ENCODE results near the gene UBA52.
A peak's percentile ranks its signal among the peaks of the same experiment; 100 is the strongest.
"Not testable (repeated sequence)": the region's sequence is repeated elsewhere in the genome, so short reads cannot be mapped to it uniquely, and the experiment has no call there.

The UBA52 gene

GRCh38 chr19:18571564-18572344 lies at the start of gene UBA52:
Gene UBA52 (plus strand): TSS chr19:18571857. CDS start chr19:18573301, 1,444 bp downstream.
- peak; percentile 96 for DNase-seq

- peak; percentile 100 for DNase-seq
These were observed 49.4 kb upstream of the UBA52 start for GRCh38 chr19:18522124-18522861.

DNA sequence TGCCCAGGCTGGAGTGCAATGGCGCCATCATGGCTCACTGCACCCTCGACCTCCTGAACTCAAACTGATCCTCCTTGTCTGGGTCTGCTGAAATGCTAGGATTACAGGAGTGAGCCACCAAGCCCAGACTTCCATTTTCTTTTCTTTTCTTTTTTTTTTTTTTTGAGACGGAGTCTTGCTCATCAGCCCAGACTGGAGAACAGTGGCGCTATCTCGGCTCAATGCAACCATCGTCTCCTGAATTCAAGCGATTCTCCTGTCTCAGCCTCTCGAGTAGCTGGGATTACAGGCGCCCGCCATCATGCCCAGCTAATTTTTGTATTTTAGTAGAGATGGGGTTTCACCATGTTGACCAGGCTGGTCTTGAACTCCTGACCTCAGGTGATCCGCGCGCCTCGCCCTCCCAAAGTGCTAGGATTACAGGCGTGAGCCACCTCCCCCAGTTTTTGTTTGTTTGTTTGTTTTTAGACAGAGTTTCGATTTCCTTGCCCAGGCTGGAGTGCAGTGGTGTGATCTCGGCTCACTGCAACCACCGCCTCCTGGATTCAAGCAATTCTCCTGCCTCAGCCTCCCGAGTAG lies 48.7 kb upstream of the UBA52 start:
- DNase-seq, result not testable (repeated sequence)

- no peak for DNase-seq
These were observed 47.8 kb upstream of the UBA52 start for GRCh38 chr19:18523841-18524240.

GRCh38 chr19:18526316-18526715 lies 45.3 kb upstream of the UBA52 start:
- no peak for DNase-seq

- DNase-seq, result no peak
These were observed 41.9 kb upstream of the UBA52 start for GRCh38 chr19:18529782-18530181.

- no peak for DNase-seq
These were observed 40.2 kb upstream of the UBA52 start for GRCh38 chr19:18531485-18531884.

DNA sequence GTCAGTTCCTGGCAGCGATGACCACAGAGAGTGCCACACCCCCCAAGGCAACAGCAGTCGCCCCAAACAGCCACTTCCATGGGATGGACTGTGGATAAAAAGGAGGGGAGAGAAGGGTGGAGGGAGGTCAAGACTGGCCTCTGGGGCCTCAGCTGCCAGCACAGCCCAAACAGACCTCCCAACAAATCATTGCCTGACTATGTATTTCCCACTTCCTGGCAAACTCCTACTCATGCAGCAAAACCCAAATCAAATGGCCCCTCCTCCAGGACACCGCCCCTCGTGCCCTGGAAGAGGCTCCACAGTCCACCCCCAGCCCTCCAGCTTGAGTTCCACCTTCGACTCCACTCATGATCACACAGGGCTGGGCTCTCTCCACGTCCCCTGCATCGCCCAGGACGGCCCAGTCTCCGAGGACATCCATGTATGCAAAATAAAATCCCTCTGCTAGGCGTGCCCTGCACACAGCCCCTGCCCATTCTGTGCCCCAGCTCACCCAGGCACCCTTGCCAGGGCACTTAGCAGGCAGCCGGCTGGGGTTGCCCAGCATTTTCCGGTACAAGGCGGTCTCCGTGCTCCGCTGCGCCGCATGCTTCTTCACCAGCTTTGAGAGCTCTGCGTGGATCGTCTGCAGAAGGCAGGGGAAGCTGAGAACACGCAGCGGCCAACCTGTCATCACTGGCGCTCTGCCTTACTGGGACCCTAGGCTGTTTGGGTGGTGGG lies 39.3 kb upstream of the UBA52 start:
- no peak for DNase-seq

GRCh38 chr19:18533058-18533457 lies 38.6 kb upstream of the UBA52 start:
- no peak for DNase-seq

GRCh38 chr19:18536475-18536874 lies 35.2 kb upstream of the UBA52 start:
- no peak for DNase-seq

- DNase-seq, result no peak
These were observed 34.2 kb upstream of the UBA52 start for GRCh38 chr19:18537431-18537830.

DNA sequence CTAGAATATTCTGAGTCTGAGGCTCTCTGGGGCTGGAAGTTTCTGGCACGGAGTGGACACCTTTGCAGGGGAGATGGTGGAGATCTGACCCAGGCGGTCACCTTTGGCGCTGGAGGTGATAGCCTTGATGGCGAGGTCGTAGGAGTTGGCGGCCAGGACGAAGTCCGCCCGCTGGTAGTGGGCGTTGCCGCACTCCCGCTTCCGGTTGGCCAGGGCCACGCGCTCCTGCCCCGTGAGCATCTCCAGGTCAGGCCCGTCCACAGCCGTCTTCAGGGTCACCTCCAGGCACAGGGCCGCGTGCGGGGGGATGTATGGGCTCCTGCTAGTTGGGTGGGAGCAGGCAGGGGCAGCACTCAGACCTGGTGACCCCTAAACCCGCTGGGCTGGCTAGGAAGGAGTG lies 33.5 kb upstream of the UBA52 start:
- no peak for DNase-seq

DNA sequence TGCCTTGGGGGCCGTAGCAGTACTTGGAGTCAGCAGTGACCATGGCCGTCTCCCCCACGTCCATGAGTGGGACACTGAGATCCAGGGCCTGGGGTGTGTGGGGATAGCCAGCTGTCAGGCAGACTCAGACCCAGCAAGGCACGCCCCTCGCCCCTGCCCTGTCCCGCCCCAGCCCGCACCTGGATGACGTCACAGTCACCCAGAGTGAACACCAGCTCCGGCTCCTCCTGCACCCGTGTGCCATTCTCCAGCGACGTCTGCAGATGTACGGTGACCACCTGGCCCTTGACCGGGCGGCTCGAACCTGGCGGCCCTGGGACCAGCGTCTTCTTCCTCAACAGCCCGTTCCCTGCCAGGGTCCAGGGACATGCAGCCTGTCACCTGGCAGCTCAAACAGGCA lies 32.3 kb upstream of the UBA52 start:
- DNase-seq, result no peak

GRCh38 chr19:18540200-18540599 lies 31.5 kb upstream of the UBA52 start:
- not testable (repeated sequence) for DNase-seq

- no peak for DNase-seq
These were observed 30.2 kb upstream of the UBA52 start for GRCh38 chr19:18541258-18541991.

- no peak for DNase-seq
These were observed 29.4 kb upstream of the UBA52 start for GRCh38 chr19:18541992-18542940.

DNA sequence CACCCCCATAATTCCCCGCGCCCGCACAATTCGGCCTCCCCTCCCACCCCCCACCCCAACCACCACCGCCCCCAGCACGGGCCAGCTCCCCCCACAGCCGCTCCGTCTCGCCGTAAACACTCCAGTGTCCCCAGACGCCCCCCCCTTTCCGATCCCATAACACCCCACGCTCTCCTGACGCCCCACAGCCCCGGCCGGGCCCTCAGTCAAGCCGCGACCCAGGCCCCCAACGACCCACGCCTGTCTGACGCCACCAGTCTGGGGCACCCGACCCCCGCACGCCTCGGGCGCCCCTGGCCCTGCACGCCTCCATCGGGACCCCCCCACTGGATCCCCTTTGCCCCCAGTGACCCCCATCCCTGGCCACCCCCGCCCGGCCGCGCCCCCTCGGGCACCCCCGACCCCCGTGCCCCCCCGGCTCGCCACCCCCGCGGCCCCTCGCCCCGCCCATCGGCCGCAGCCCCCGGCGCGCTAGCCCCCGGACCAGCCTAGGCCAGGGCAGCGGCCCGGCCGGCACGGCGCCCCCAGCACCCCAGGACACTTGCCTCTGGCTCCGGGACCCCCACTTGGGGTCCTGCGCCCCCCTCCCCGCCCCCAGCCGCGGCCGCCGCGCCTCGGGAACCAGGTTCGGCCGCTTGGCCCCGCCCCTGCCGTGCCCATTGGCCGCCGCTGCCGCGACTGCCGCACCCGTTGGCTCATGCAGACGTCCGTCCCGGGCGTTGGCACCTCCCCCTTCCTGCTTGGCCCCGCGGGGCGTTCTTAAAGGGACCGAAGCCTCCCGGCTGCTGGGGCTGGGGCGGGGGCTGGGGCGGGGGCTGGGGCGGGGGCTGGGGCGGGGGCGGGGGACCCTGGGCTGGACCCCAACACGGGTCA lies 28.5 kb upstream of the UBA52 start, which contains the start of gene FKBP8:
FKBP8 (minus strand) TSS at position 633 of the 873 bp plus-strand sequence. CDS start 1,603 bp downstream, outside the sequence.
- peak; percentile 85 for DNase-seq

GRCh38 chr19:18543814-18544475 lies 27.7 kb upstream of the UBA52 start:
- DNase-seq, result no peak

- DNase-seq, result no peak
These were observed 20.0 kb upstream of the UBA52 start for GRCh38 chr19:18551631-18552030.

Measured in NCI-H1092 treated with DMSO at 0.1 percent for 48 hours (cell line).